Gastroesophageal sphincter (tissue), 4 donors: ENCODE measurements around the gene C12orf57. TPM values are rescaled to one million over a fixed set of nuclear protein-coding genes. Genes with fewer than 3 reads are reported as not detected.
A peak's percentile ranks its signal among the peaks of the same experiment; 100 is the strongest.

Experiments used
- ATAC-seq: fragments of 150-250 bp; one replicate; pipeline ENCODE4 v1.9.1; 2016; ENCODE audit warnings: mild to moderate bottlenecking, moderate library complexity
- H3K27ac ChIP-seq, 4 donors: fragments of 200-600 bp; sonication (generic) in 3 of 4; 1 replicate in 3 of 4; 2 replicates in 1 of 4; pipeline ENCODE4 v1.5.1; 2016 to 2019
- H3K27me3 ChIP-seq: fragments of 200-600 bp; sonication (generic); one replicate; pipeline ENCODE4 v1.5.1; 2019
- H3K36me3 ChIP-seq, 2 donors: fragments of 200-600 bp; sonication (generic); one replicate each; pipeline ENCODE4 v1.5.1; 2019; ENCODE audit warnings: control low read depth in 1 of 2
- H3K4me1 ChIP-seq, 3 donors: fragments of 200-600 bp; sonication (generic); 1 replicate in 2 of 3; 2 replicates in 1 of 3; pipeline ENCODE4 v1.5.1; 2016 to 2019; ENCODE audit warnings: control low read depth in 2 of 3
- H3K4me3 ChIP-seq, 2 donors: fragments of 200-600 bp; sonication (generic); one replicate each; pipeline ENCODE4 v1.5.1; 2019; ENCODE audit warnings: mild to moderate bottlenecking in 1 of 2, moderate library complexity in 1 of 2
- H3K9me3 ChIP-seq, 3 donors: fragments of 200-600 bp; sonication (generic); one replicate each; pipeline ENCODE4 v1.5.1; 2017 to 2019; ENCODE audit warnings: control low read depth in 2 of 3
- EP300 ChIP-seq: sonication (generic); formaldehyde crosslinking; IDR thresholded peaks from one replicate; pipeline ENCODE4 v1.6.1; 2017; ENCODE audit warnings: antibody characterized with exemption, mild to moderate bottlenecking
- POLR2A ChIP-seq, 2 donors: fragments of 450-650 bp; IDR thresholded peaks; one replicate each; pipeline ENCODE4 v1.6.1; 2017; ENCODE audit warnings: antibody characterized with exemption in 2 of 2, mild to moderate bottlenecking in 2 of 2, moderate library complexity in 1 of 2
- POLR2AphosphoS5 ChIP-seq: sonication (generic); formaldehyde crosslinking; IDR thresholded peaks from one replicate; pipeline ENCODE4 v1.6.1; 2017; ENCODE audit warnings: antibody characterized with exemption
- WGBS, 2 donors: methylation state at CpG; one replicate each; pipeline ENCODE4 v1.1.5; 2018; ENCODE audit warnings: low coverage in 1 of 2; 5-methylcytosine and 5-hydroxymethylcytosine counted together
- total RNA-seq, 4 donors: library from RNA; depleted of rRNA; stranded (reverse); fragments of >200 nt; gene quantifications; one replicate each; pipeline ENCODE4 v1.1.0, GENCODE V29; 2016
- TF ChIP-seq, protein P1 (sequence below), 4 experiments: fragments of 200-600 bp in 2 of 4; fragments of 450-650 bp in 2 of 4; sonication (generic) in 1 of 4; IDR thresholded peaks; one replicate each; pipeline ENCODE4 v1.5.1; 2017 to 2019; ENCODE audit warnings: antibody characterized with exemption in 4 of 4, mild to moderate bottlenecking in 2 of 4, moderate library complexity in 2 of 4

The C12orf57 gene, protein sequence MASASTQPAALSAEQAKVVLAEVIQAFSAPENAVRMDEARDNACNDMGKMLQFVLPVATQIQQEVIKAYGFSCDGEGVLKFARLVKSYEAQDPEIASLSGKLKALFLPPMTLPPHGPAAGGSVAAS
- 100 to 1,000 TPM; 172 to 521 (median 367) TPM for total RNA-seq

DNA sequence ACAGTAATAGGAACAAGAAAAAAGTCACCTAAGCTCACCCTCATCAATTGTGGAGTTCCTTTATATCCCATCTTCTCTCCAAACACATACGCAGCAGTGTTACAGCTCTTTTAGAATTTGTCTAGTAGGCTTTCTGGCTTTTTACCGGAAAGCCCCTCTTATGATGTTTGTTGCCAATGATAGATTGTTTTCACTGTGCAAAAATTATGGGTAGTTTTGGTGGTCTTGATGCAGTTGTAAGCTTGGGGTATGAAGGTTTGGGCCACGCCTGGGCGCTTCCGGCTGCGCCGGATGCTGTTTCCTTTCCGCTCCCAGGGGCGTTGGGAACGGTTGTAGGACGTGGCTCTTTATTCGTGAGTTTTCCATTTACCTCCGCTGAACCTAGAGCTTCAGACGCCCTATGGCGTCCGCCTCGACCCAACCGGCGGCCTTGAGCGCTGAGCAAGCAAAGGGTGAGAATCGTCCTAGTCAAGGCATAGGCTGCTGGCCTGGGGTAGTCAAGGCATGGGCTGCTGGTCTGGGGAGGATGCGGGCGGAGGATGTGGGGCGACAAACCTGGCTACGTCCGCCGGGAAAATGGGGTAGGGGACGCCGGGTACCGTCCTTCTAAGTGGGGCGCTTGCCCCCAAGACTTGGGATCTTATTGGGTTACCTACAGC is at the start of gene C12orf57, which contains the start of gene RNU7-1:
C12orf57 (plus strand) TSS at position 301 of the 659 bp plus-strand sequence; CDS start at position 401, 100 bp downstream.
RNU7-1 (plus strand) TSS at position 95 of the 659 bp plus-strand sequence.
- peak; percentile 72 for ATAC-seq
- Histone ChIP-seq H3K4me1 (peaks cover 0 to 75% (median 21%) of the 10 kb centered on the region in 3 donors), H3K36me3 (peaks cover 0 to 58% of the 10 kb centered on the region in 2 donors), H3K4me3 (peak within 1 kb of the TSS; percentile 64 to 74), H3K27me3 (no peaks in the 10 kb centered on the region), H3K9me3 (no peaks in the 10 kb centered on the region), H3K27ac (peak within 1 kb of the TSS; percentile 90 to 96 (median 94))
- 0 to 6% methylated on average over 11 to 18 of the region's 31 CpGs for WGBS, 2 donors
- TF ChIP-seq EP300 (no peak), POLR2A (IDR thresholded peaks at IDR 0.05) (peak; percentile 95 to 98), POLR2AphosphoS5 (peak; percentile 99)
- TF ChIP-seq, protein P1, sequence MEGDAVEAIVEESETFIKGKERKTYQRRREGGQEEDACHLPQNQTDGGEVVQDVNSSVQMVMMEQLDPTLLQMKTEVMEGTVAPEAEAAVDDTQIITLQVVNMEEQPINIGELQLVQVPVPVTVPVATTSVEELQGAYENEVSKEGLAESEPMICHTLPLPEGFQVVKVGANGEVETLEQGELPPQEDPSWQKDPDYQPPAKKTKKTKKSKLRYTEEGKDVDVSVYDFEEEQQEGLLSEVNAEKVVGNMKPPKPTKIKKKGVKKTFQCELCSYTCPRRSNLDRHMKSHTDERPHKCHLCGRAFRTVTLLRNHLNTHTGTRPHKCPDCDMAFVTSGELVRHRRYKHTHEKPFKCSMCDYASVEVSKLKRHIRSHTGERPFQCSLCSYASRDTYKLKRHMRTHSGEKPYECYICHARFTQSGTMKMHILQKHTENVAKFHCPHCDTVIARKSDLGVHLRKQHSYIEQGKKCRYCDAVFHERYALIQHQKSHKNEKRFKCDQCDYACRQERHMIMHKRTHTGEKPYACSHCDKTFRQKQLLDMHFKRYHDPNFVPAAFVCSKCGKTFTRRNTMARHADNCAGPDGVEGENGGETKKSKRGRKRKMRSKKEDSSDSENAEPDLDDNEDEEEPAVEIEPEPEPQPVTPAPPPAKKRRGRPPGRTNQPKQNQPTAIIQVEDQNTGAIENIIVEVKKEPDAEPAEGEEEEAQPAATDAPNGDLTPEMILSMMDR (IDR thresholded peaks at IDR 0.05): no peak

DNA sequence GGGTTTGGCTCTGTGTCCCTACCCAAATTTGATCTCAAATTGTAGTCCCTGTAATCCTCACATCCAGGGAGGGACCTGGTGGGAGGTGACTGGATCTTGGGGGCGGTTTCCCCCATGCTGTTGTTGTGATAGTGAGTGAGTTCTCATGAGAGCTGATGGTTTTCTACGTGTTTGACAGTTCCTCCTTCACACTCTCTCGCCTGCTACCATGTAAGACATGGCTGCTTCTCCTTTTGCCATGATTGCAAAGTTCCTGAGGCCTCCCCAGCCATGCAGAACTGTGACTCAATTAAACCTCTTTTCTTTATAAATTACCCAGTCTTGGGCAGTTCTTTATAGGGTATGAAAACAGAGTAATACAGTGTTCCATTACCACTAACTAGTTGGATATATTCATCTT is 49.5 kb upstream of the C12orf57 start:
- TF ChIP-seq POLR2AphosphoS5 (no peak), EP300 (no peak), POLR2A (IDR thresholded peaks at IDR 0.05) (no peak)
- TF ChIP-seq, protein P1 (IDR thresholded peaks at IDR 0.05): no peak
- Histone ChIP-seq H3K4me1 (peaks cover 0 to 19% (median 4%) of the 10 kb centered on the region in 3 donors), H3K4me3 (no peak overlapping the region), H3K27ac (no peak overlapping the region), H3K9me3 (no peaks in the 10 kb centered on the region), H3K36me3 (no peaks in the 10 kb centered on the region), H3K27me3 (no peaks in the 10 kb centered on the region)
- 71 to 88% methylated on average over 2 to 3 of the region's 3 CpGs for WGBS, 2 donors
- ATAC-seq: no peak

DNA sequence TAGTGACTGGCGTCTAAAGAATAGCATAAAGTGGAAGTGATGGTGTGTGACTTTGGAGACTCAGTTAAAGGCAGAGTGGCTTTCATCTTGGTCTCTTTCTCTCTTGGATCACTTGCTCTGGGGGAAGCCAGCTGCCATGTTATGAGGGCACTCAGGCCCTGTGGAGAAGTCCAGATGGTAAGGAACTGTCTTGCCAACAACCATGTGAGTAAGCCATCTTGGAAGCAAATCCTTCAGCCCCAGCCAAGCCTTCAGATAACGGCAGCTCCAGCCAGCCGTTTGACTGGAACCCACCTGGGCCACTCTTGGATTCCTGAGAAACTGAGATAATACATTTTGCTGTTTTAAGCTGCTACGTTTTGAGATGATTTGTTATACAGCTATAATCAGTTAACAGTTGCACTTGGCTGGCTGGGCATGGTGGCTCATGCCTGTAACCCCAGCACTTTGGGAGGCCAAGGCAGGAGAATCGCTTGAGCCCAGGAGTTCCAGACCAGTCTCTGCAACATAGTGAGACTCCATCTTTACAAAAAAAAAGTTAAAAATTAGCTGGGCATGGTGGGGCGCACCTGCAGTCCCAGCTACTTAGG is 46.9 kb upstream of the C12orf57 start:
- Histone ChIP-seq H3K9me3 (no peaks in the 10 kb centered on the region), H3K4me1 (peaks cover 0 to 3% (median 0%) of the 10 kb centered on the region in 3 donors), H3K27me3 (no peaks in the 10 kb centered on the region), H3K36me3 (no peaks in the 10 kb centered on the region), H3K4me3 (no peak overlapping the region), H3K27ac (no peak overlapping the region)
- no peak for ATAC-seq
- TF ChIP-seq, protein P1 (IDR thresholded peaks at IDR 0.05): no peak
- TF ChIP-seq POLR2AphosphoS5: no peak
- no peak for TF ChIP-seq EP300
- TF ChIP-seq POLR2A (IDR thresholded peaks at IDR 0.05): no peak
- WGBS, 2 donors: 57 to 75% methylated on average over 4 to 5 of the region's 6 CpGs

DNA sequence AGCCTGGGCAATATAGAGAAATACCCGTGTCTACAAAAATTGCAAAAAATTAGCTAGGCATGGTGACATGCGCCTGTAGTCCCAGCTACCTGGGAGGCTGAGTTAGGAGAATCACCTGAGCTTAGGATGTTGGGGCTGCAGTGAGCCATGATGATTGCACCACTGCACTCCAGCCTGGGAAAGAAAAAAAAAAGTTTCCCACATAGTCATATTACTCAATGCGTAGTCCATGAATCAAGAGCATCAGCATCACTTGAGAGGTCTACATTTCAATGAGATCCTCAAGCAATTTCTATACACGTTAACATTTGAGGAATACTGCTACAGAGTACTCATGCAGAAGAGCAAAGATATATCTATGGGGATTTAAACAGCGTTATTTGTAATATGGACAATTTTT is 44.4 kb upstream of the C12orf57 start:
- H3K4me3 ChIP-seq: no peak overlapping the region
- no peak for ATAC-seq
- TF ChIP-seq POLR2A (IDR thresholded peaks at IDR 0.05) (no peak), POLR2AphosphoS5 (no peak), EP300 (no peak)
- TF ChIP-seq, protein P1 (IDR thresholded peaks at IDR 0.05): no peak
- no peaks in the 10 kb centered on the region for H3K36me3 ChIP-seq
- no peaks in the 10 kb centered on the region for H3K9me3 ChIP-seq
- WGBS, 2 donors: 68 to 81% methylated on average over 3 of the region's 5 CpGs
- no peaks in the 10 kb centered on the region for H3K27me3 ChIP-seq
- no peak overlapping the region for H3K27ac ChIP-seq
- H3K4me1 ChIP-seq: peaks cover 0 to 6% (median 3%) of the 10 kb centered on the region in 3 donors
